GM18526 (cell line): ENCODE results near the gene FOXP4.

Source experiments
- POLR2A ChIP-seq: IDR thresholded peaks from 3 replicates; pipeline ENCODE4 v1.6.1; 2011; ENCODE audit not compliant: insufficient read length; ENCODE audit errors: extremely low read depth

The FOXP4 gene

DNA sequence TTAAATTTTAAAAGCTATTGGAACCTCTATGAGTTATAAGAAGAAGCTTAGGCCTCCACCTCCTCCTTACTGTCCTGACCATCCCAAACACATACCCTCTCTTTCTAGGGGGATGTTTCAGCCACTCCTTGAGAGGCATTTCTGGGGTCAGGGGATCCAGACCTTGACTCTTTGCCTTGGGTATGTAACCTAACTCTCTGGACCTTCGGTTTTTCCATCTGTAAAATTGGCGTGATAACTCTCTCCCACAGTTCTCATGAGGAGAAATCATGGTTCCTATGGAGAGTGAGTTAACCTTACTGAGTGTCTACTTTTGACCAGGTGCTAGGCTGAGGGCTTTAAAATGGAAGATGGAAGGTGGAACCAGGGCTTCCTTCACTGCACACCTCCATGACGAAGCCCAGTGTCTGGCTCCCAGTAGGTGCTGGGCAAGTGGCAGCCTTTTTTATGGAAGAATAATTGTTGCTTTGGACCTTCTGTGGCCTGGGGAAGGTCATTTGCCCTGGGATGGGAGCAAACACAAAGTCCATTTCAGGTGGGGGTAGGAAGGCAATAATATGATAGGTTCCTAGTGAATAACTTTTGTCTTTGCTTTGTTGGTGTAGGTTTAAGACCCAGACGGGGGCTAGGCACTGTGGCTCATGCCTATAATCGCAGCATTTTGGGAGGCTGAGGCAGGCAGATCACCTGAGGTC lies 18.4 kb downstream of the FOXP4 start:
- no peak for TF ChIP-seq POLR2A

DNA sequence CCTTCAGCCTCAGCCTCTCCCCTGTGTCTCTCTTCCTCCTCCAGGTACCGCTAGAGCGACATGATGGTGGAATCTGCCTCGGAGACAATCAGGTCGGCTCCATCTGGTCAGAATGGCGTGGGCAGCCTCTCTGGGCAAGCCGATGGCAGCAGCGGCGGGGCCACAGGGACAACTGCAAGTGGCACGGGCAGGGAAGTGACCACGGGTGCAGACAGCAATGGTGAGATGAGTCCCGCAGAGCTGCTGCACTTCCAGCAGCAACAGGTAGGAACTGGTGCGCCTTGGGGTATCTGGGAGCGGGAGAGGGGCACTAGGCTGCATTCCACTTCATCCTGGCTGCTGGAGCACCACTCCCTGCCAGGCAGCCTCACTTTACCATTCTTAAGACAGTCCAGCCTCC lies 19.5 kb downstream of the FOXP4 start:
- no peak for TF ChIP-seq POLR2A

DNA sequence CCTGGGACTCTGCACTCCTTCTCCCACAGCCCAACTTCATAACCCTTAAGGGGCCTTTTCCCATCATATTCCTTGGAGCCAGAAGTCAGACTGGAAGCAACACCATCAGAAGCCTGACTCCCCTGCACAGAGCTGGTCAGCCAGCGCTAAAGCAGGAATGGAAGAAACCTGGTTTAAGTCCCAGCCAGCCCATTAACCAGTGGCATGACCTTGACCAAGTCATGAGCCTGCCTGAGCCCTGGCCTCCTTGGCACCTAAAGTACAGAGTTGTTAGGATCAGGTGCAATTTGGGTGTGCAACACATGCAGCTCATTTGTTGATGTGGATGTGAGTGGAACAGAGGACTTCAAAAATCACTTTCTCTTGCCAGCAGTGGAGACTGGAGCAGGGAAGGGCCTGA lies 20.8 kb downstream of the FOXP4 start:
- no peak for TF ChIP-seq POLR2A

DNA sequence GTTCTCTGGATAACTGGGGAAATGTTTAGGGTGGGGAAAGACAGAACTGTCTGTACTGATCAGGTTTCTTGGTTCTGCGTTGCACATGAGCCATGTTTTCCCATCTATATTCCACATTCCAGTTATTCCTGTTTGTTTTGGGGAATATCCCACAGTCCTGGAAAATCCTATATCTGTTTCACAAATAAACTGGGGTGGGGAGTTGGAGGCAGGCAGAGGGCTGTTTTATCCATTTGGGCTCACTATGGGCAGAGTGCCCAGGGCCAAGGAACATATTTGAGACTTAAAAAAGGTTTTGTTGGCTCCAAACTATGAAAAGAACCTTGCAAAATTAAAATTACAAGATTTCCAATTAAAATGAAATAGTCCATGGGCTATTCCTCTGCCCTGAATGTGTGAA lies 21.5 kb downstream of the FOXP4 start:
- no peak for TF ChIP-seq POLR2A

DNA sequence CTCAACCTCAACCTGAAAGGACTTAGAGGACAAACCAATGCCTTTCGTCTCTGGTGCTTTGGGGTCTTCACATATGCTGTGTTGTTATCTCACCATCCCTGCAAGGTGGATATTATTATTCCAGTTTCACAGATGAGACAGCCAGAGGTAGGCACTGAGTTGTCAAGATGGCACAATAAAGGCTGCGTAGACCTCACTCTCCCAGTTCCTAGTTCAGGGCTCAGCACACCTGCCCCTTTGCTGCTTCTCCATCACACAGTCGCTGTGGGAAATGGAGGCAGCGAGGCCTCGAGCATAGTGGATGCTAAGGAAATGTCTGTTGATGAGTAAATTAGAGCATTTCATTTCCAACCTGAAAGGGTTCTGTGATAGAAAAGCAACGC lies 22.0 kb downstream of the FOXP4 start:
- no peak for TF ChIP-seq POLR2A

DNA sequence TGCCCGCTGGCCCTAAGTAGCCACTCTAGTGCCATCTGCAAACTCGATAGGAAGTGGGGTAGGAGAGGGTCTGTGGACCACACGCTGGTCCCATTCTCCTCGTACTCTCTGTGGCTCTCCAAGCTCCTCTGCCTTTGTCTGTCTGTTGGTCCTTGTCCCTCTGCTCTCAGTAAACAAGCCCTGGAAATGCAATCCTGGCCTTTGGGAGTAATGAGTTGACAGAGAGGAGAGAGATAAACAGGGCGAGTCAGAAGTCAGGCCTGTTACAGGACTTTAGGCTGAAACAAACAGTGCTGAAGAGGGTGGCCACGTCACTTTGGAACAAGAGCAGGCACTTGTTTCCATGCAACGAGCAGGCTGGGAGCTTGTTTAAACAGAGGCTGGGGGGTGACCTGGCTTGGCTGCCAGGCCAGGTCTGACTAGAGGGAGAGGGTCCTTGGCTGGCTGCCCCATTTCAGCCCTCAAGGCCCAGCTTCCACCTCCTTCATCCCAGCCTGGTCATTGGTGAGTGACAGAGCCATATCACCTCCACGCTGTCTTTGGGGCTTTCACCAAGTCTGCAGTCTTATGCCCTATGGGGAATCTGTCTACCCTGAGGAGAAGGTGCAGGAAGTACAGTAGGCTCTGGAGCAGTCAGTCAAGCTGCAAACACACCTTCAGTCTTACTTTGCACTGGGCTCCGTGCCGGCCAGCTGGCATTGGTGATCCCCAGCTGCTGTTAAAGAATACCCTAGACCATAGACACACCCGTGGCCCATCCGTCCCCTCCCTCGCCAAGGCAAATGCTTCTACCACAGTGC lies 22.6 kb downstream of the FOXP4 start:
- TF ChIP-seq POLR2A, result no peak

DNA sequence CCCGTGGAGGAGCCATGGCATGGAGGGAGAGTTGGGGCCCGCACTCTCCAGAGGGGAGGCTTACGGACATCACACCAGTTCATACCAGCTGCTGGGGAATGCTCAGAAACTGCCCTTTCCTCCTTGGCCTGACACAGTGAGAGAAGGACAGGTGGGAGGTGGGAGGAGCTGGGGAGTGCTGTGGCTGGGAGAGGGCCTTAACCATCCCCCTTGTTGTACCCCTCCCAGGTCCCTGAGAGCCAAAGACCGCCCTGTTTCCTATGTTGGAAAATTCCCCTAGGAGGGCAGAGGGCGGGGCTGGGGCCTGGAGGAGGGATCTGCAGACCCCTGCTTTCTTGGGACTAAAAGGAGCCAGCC lies 24.1 kb downstream of the FOXP4 start:
- TF ChIP-seq POLR2A, result no peak

DNA sequence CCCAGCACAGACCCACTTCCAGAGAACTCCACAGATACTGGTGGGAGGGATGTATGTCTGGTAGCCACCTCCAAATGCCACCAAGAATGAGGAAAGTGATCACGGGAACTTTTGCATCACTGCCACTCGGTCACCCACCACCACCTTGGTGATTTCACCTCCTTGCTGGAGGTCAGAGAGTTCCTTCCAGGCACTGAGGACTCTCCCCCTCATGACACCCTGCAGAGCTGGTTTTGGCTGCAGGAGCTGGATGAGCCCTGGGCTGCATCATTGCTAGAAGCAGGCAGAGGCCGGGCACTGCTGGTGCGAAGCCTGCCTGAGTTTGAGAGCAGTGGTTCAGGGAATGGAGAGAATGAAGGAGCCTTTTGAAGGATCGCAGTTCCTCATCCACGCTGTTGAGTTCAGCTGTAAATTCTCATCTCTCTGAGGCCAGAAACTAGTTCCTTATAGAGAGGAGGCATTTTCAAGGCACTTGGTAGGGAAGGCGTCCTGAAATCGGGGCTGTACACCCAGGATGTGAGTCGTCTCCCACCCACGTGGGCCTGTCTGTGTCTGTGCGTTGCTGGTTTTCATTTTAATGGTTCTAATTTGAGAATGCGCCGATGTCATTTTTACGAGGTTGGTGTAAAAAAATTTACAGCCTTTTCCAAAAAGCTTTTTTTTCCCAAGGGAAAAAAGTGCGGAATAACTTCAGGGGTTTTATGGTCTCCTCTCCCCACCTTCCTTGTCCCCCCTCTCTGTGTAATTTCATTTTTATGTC lies 25.0 kb downstream of the FOXP4 start:
- no peak for TF ChIP-seq POLR2A

DNA sequence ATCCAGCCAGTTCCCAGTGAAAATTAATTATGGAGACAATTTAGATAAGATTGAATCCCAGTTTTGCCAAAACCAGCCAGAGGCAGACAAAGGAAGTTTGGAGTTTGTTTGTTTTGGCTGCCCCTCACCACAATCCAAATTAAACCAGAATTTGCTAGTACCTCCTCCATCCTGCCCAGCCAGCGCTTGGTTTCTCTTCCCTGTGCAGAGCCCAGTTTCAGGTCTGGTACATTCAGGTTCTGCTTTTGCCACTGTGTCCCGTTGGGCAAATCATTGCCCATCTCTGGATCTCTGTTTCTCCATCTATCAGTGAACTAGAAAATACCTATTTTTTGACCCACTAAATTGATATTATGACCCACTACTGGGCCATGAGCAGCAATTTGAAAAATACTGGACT lies 26.4 kb downstream of the FOXP4 start:
- TF ChIP-seq POLR2A, result no peak

DNA sequence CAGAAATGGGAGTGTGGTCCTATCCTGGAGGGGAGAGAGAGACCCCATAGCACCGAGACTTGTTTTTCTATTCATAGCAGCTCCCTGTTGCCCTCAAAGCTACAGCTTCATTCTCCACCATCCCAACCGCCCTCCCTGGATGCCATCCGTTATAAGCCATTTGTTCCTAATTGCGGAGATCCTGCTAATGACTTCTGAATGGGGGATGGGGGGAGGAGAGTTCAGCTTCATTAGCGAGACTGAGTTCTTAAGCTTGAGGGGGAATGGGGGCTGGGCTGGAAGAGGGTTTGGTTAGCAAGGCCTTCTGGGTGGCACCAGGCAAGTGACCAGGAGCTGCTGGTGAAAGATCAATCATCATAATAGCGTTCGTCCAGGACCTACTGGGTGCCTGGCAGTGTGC lies 27.1 kb downstream of the FOXP4 start:
- TF ChIP-seq POLR2A, result no peak

DNA sequence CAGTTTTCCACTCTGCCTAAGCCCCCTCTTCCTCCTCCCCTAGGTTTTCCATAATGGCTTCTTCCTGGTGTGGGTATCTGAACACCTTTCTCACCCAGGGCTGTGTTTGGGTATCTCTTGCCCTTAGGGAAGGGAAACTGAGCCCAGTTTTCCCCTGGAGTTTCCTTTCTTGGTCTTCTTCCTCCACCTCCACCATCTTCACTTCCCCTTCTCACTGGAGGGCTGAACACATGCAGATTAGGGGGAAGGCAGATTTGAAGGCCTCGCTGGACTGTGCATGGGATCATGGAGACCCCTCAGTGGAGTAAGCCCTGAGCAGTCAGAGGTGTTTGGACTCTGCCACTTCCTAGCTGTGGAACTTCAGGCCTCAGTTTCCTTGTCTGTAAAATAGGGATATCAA lies 27.8 kb downstream of the FOXP4 start:
- TF ChIP-seq POLR2A, result no peak

DNA sequence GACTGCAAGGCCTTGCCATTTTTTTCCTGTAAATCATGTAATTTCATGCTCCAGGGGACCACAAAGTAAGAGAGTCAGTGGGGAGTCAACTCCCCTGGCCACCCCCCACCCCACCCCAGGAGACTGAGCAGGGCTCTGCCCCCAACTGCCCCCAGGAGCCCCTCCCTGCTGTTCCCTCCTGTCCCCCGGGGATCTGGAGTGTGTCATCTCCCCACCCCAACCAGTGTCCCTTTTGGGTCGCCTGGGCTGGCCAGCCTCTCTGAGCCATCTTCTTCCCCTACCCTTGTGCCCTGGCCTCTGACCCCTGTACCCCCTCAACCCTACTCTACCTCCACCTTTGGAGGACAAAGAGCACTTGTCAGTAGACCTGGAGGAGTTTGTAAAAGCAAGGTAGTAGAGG lies 29.4 kb downstream of the FOXP4 start:
- TF ChIP-seq POLR2A, result no peak

DNA sequence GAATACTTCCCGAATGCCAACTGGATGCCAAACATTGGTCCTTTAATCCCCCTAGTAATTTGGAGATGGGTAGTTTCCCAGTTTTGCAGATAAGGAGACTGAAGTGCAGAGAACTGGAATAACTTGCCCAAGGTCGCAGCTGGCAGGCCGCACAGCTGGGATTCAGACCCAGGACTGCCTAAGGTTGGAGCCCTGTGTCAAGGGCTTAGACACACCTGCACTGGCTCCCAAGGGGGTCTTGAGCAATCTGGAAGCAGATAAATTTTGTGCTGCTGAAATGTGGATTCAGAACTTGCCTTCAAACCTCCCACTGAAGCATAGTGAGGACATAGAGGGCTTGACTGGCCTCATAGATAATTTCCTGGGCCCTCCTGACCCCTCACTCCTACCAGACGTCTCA lies 30.5 kb downstream of the FOXP4 start:
- TF ChIP-seq POLR2A, result no peak

DNA sequence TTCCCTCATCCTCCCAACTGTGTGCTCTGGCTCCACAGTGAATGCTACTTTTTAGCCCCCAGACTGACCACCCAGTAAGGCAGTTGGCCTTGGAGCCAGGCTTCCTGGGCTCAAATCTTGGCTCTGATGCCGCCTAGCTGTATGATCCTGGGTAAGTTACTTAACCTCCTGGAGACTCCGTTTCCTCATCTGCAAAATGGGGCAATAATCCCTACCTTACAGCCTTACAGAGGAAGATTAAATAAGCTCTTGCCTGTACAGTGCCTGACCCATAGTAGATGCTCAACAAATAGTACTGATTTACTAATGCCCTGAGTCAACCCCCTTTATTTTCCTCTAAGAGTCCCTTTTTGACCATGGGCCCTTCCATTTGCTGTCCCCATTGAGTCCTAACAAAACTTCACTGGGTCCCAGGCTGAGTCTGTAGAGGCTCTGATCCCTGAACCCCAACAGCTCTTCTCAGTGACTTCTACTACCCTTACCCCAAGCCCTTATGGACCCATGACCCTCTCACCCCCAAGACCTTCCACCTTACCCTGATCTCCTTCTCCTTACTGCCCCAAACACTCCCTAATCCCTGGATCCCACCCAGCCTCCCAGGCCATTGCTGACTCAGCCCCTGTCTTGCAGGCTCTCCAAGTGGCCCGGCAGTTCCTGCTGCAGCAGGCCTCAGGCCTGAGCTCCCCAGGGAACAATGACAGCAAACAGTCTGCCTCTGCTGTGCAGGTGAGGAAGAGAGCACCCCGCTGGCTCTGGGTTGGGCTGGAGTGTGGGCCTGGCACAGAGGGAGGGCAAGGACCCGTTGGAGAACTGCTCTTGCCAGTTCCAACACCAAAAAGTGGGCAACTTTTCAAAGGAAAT lies 31.4 kb downstream of the FOXP4 start:
- no peak for TF ChIP-seq POLR2A
